ENCODE data around the gene KCNIP4.

The KCNIP4 gene

GRCh38 chr4:21181716-21182115, 766.9 kb downstream of the KCNIP4 start:
- DNase-seq (ENCODE audit: low spot score) = no peak

- DNase-seq (ENCODE audit: low spot score) = no peak
Observed at GRCh38 chr4:21177871-21178270, 770.7 kb downstream of the KCNIP4 start.

- DNase-seq (ENCODE audit: low spot score) = no peak
Observed at GRCh38 chr4:21177092-21177491, 771.5 kb downstream of the KCNIP4 start.

DNA sequence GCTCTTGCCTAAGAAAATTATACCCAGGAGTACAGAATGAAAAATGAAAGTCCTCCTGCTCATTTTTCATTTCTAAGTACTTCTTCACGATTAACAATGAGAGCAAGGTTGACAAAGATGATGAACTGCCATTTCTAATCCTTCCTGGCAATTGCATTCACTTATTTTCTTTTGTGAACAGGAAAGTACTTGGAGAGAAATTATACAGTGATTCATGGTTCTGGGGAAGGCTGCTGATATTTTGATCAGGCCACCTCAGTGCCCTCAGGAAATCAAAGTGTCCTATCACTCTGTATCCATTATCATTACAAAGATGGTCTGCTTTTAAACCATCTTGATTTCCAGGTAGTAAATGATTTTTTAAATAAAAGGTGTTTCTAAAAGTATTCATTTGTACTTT, 780.9 kb downstream of the KCNIP4 start:
- no peak for DNase-seq (ENCODE audit: low spot score)

DNA sequence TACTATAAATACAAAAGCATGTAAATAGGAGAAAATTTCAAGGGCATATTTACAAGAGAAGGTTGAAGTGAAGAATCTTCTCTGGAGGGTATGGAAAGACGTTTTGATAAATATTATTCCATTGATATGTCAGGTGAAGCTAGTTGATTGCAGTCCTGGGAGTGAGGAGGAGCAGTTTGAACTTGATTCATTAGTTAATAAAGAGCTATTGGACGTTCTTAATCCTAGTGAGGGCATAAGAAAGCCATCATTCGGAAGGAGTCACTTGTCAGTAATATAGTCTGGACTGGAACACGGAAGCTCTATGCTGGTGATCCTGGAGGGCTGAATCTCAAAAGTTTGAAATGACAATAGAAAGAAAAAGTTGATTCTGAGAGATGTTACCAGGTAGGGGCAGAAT, 793.2 kb downstream of the KCNIP4 start:
- no peak for DNase-seq (ENCODE audit: low spot score)

DNA sequence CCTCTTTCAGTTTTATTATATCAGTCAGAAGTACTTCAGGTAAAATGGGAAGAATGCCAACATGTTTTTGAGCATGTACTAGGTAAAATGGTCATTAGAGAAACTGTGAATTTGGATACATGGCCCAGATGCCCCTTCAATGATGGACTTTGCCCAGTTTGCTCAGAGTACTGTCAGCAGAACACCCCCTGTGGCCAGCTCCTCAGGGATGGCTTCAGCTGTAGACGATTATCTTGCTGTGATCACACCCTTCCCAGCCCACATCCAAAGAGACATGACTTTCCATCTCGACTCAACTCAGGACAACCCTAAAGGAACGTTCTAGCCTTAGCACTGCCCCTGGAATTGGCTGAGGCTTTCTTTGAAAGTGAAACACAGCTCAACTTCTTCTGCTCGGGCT, 809.2 kb downstream of the KCNIP4 start:
- DNase-seq (ENCODE audit: low spot score) = no peak

DNA sequence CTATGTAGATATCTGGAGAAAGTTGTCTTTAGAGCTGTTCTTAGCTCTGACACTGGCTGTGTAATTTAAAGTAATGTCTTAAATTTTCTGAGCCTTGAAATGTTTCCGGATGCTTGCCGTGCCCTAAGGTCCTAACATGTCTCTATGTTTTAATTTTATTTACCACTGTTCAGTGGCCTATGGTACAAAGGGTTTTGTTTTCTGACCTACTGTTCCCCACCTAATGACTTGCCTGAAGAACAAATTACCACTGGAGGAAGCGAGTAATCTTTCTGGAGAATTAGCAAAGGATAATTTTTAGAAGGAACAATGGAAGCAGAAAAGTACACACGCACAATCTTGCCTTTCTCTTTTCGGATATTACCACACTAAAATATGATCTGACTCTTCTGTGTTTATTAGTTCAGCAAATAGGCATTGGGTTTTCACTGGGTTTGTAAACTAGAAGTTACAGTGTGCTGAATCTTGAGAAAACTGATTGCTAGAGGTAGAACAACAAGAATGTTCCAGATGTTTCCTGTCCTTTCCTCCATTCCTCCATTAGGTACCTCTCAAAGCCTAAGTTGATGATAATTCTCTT, 812.4 kb downstream of the KCNIP4 start:
- no peak for DNase-seq (ENCODE audit: low spot score)

- DNase-seq (ENCODE audit: low spot score) = no peak
Observed at GRCh38 chr4:21134994-21135393, 813.6 kb downstream of the KCNIP4 start.

GRCh38 chr4:21130606-21131005, 818.0 kb downstream of the KCNIP4 start:
- no peak for DNase-seq (ENCODE audit: low spot score)

GRCh38 chr4:21126014-21126512, 822.5 kb downstream of the KCNIP4 start:
- DNase-seq (ENCODE audit: low spot score) = no peak

DNA sequence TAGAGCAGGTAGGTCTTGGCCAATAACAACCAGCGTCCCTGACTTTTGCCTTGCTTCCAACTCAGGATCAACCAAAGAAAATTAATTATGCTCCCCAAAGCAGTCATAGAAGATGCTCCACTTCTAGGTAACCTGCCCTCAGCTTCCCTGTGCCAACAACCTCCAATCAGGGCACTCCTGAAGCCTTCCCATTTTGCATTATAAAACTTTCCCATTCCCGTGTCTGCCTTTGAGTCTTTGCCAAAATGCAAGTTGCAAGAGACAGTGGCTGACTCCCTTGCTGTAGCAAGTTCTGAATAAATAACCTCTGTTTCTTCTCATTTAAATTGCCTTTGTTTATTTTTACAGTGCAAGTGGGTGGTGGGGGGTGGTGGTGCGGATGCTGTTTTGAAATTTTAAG, 830.3 kb downstream of the KCNIP4 start:
- no peak for DNase-seq (ENCODE audit: low spot score)

GRCh38 chr4:21117541-21118180, 830.9 kb downstream of the KCNIP4 start:
- DNase-seq (ENCODE audit: low spot score) = no peak

- DNase-seq (ENCODE audit: low spot score) = no peak
Observed at GRCh38 chr4:21113496-21114223, 834.9 kb downstream of the KCNIP4 start.

DNA sequence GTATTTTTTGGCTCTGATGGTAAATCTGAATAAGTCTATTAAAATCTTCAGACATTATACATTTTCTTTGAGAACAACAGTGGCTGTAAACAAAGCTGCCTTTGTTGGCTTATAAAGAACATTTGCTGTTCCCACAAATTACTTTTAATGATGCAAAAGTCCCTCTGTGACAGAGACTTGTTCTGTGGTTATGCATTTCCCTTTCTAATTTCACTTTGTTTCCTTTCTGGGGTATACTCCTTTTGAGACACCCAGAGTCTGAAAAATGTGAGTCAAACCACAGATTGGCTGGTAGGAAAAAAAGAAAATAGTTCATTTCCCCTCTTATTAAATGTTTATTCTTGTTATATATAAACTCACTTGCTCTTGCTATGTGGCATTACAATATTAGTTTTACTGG, 845.9 kb downstream of the KCNIP4 start:
- DNase-seq (ENCODE audit: low spot score) = no peak

GRCh38 chr4:21097865-21098264, 850.7 kb downstream of the KCNIP4 start:
- no peak for DNase-seq (ENCODE audit: low spot score)

DNA sequence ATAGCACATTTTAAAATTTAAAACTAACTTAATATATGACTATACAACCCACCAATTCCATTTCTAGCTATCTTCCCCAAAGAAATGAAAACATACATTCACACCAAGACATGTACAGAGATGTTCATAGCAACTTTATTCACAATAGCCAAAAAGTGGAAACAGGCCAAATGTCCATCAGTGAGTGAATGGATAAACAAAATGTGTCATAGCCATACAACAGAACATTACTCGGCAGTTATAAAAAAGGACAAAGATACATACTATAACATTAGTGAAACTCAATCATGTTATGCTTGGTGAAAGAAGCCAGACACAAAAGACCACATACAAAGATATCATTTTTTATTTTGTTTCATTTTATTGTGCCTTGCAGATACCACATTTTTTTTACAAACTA, 851.5 kb downstream of the KCNIP4 start:
- no peak for DNase-seq (ENCODE audit: low spot score)

DNA sequence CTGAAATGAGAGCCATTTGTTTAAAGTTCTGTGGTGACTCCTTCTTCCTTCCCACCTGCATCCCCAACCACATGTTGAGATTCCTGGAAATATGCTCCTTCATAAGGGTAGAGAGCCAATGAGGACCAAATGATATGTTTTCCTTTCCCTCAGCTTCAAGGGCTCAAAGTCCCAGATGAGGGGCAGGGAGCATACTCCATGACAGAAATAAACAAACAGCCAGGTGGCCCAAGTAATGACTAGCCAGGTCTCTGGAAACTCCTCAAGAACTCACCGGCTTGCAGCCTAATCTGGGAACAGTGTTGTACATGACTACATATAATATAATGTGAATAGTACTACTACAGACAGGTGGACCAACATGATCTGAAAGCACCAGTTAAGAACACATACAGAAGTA, 856.0 kb downstream of the KCNIP4 start:
- DNase-seq (ENCODE audit: low spot score) = no peak

- no peak for DNase-seq (ENCODE audit: low spot score)
Observed at GRCh38 chr4:21090094-21090666, 858.4 kb downstream of the KCNIP4 start.

DNA sequence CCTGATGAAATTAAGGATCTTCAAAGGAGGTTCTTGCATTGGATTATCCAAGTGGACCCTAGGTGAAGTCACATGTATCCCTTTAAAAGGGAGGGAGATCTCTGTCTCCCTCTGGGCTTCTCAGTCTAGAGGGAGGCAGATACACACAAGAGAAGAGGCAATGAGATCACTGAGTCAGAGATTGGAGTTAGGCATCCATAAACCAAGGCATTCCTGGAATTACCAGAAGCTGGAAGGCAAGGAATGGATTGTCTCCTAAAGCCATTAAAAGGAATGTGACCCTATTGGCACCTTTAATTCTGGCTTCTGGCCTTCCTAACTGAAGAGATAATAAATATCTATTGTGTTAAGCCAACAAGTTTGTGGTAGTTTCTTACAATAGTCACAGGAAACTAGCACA, 865.2 kb downstream of the KCNIP4 start:
- no peak for DNase-seq (ENCODE audit: low spot score)

DNA sequence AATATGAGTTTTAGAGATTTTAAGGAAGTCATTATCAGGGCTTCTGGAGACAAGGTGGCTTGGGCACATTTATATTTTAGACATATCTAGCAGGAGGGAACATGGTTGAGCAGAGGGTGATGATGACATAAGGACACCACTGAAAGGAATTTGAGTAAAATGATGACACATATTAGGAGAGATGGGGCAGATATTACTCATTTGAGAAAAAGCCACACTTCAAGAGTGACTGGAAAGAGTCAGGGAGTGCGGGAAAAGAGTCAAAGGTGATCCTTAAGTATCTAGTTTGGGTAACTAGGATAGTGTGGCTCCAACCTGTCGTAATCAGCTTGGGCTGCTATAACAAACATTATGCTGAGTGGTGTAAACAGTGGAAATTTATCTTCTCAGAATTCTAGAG, 870.6 kb downstream of the KCNIP4 start:
- DNase-seq (ENCODE audit: low spot score) = no peak

DNA sequence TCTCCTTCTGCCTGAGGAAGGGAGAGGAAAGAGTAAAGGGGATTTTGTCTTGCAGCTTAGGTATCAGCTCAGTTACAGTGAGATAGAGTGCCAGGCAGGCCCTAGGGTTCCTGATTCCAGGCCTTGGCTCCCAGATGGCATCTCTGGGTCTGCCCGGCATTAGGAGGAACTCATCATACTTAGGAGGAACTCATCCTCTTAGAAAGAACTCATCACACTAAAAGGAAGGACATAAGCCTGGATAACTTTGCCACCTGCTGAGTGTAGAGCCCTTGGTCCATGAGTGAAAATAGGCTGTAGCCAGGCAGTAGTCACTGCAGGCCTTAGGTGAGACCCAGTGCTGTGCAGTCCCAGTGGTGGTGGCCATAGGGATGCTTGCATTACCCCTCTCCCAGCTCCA, 881.2 kb downstream of the KCNIP4 start:
- DNase-seq (ENCODE audit: low spot score) = no peak

GRCh38 chr4:21061902-21062301, 886.7 kb downstream of the KCNIP4 start:
- no peak for DNase-seq (ENCODE audit: low spot score)

GRCh38 chr4:21046141-21046540, 902.4 kb downstream of the KCNIP4 start:
- DNase-seq (ENCODE audit: low spot score) = no peak

Measured in ecto neural progenitor cell (in vitro differentiated cells).